ENCODE measurements around the gene RASSF6.
"Not testable (repeated sequence)": the region's sequence is repeated elsewhere in the genome, so short reads cannot be mapped to it uniquely, and the experiment has no call there.

The RASSF6 gene, protein sequence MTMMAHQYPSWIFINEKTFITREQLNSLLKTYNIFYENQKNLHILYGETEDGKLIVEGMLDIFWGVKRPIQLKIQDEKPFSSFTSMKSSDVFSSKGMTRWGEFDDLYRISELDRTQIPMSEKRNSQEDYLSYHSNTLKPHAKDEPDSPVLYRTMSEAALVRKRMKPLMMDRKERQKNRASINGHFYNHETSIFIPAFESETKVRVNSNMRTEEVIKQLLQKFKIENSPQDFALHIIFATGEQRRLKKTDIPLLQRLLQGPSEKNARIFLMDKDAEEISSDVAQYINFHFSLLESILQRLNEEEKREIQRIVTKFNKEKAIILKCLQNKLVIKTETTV

GRCh38 chr4:73620115-73620792 is at the start of gene RASSF6:
Gene RASSF6, minus strand, starts transcription at chr4:73620436. Its CDS starts 8,641 bp downstream, at chr4:73611795.
- DNase-seq = peak; percentile 21

GRCh38 chr4:73669410-73670183 is 49.4 kb upstream of the RASSF6 start:
- DNase-seq = no peak

GRCh38 chr4:73668782-73669201 is 48.6 kb upstream of the RASSF6 start:
- DNase-seq = peak; percentile 85

GRCh38 chr4:73665924-73666323 is 45.7 kb upstream of the RASSF6 start:
- not testable (repeated sequence) for DNase-seq

- DNase-seq = no peak
These were observed 44.2 kb upstream of the RASSF6 start for GRCh38 chr4:73664470-73664869.

DNA sequence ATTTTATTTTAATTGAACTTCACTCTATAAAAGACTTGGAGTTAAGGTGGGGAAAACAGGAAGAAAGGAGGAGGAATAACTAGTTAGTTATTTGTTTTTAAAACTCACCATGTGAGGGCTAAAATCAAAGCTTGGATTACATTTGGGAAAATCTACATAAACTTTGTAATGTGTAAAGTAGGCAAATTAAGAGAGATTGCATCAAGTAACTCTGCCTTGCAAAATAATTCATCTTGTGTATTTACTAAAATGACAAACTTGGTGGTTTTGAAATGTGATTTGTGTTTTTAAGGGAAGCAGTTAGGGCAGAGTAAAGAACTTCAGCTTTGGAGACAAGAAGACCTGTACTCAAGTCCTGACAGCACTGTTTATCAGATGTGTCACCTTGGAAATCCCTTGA is 43.3 kb upstream of the RASSF6 start:
- DNase-seq = no peak

DNA sequence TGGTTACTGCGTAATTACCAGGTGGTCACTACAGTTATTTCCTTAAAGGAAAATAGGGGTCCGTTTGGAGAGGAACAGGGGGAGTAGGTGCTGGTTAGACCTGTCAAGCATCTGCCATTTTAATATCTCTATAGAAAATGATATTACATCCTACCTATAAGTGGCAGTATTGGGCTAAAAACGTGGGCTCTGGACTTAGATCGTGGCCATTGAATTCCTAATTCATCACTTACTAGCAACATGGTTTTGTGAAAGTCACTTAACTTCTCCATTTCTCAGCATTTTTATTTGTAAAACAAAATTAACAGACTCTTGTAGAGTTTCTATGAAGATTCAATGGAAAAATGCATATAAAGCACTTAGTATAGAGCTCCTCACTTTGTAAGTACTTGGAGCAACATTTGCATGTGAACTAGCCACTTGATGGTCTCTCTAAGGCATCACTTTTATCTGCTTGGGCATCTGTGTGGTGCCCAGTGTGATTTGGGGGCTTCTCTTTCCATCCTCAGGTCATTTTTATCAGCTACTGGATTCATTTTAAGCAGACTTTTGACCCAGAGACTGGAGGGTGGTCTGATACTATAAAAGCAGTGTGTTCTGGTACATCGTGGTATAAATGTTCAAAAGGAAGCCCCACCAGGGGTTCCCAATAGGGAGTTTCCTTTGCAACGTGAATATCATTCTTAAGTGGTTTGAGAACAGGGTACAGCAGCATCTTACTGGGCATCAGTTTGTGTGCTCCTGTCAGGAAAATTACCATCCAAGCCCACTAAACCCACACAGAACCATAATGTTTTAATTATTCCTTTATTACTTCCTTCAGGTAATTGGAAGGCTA is 42.7 kb upstream of the RASSF6 start:
- no peak for DNase-seq

DNA sequence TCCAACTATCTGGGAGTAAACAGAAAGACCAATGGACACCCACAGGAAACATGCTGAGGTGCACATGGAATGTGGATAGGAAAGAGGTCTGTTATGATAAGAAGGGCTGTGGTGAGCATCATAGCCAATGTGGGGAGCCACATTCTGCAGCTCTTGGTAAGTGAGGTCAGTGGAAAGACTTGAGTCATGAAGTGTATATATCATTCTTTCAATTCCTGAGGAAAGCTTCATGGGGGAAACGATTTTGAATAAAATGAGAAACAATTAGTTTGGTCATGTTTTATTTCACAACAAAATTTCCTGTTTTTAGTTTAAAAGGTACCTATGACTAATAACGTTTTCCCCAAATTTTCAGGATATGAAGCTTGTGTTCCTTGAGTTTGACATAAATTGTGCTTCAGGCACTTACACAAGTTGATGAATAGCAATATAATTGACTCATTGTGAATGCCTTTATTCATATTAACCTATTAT is 41.4 kb upstream of the RASSF6 start:
- DNase-seq = no peak

- DNase-seq = no peak
These were observed 40.6 kb upstream of the RASSF6 start for GRCh38 chr4:73660808-73661207.

DNA sequence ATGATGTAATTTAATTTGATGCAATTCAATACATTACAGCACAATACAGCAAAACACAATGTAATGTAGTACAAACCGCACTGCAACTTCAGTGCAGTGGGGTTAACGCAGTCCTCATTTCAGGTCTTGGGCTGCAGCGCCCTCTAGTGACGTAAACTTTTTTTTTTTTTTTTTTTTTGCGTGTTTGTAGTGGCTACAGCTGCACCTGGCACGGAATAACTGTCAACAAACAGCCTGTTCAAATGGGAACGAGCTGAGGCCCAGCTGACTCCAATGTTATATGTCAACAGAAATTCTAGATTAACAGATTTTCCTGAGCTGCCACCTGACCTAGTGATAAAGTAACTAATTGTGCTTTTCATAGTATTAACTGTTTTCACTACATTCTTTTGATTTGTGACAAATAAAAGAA is 33.5 kb upstream of the RASSF6 start:
- peak; percentile 12 for DNase-seq

DNA sequence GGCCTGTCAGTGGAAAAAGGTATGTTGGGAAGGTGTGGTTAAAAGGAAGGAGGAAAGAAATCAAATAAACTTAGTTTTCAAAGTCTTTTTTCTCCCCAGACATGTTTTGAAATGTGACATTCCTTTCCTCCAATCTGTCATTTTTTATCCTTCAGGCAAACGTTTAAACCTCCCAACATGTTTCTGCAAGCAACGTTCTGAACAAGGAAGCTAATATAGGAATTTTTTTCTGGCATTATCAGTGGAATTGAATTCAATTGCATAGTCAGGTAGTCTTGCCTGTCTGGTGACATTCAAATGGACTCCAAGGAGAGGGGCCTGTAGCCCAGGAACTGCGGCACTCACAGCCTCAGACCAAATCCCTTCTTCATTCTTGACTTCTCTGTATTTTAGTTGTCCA is 30.0 kb upstream of the RASSF6 start:
- no peak for DNase-seq

DNA sequence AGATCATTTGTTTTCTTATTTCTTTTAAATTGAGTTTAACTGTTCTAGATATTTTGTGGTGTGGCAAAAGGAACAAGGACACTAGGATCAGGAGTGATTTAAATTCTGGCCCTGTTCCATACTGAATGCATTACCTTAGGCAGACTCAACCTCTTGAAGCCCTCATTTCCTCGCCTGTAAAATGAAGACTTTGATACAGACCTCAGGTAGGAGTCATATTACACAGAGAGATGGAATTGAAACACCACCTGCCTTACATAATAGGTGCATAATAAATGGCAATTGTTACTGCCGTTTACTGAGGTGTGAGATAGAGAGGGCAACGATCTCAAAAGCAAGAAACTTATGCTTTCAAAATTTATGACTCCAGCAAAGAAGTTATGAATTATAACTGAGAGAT is 28.2 kb upstream of the RASSF6 start:
- peak; percentile 33 for DNase-seq

DNA sequence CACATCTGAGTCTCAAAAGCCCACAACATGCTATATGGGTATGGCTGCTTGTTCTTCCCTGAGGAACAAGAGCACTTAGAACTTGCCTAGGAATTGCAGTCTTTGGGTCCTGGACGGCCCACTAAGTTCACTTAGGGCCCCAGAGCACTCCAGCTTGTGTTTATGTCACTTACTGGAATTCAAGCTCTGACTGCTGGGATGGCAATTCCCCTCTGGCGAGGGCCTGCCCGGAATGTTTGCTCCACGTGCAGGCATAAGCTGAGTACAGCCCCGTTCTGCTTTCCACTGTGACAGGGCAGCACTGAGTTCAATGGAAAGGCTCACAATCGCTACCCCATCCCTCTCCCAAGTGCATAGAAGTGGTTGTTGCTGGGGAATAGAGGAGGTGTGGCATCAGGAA is 25.9 kb upstream of the RASSF6 start:
- no peak for DNase-seq

GRCh38 chr4:73631565-73632226 is 11.5 kb upstream of the RASSF6 start:
- DNase-seq = no peak

- not testable (repeated sequence) for DNase-seq
These were observed 8.6 kb upstream of the RASSF6 start for GRCh38 chr4:73628834-73629233.

DNA sequence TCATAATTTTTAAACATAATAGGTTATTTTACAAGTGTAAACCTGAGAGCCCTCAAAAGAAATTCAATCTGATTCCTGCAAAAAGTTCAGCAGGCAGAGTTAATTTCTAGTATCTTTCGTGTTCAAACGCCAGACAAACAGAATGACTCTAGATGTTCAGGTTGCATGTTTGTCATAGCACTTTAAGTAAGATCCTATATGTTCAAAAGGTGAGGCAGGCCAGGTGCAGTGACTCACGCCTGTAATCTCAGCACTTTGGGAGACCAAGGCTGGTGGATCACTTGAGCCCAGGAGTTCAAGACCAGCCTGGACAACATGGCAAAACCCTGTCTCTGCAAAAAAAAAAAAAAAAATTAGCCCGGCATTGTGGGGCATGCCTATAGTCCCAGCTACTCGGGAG is 1.1 kb upstream of the RASSF6 start:
- DNase-seq = no peak

GRCh38 chr4:73619346-73619745 is 890 bp downstream of the RASSF6 start:
- no peak for DNase-seq

DNA sequence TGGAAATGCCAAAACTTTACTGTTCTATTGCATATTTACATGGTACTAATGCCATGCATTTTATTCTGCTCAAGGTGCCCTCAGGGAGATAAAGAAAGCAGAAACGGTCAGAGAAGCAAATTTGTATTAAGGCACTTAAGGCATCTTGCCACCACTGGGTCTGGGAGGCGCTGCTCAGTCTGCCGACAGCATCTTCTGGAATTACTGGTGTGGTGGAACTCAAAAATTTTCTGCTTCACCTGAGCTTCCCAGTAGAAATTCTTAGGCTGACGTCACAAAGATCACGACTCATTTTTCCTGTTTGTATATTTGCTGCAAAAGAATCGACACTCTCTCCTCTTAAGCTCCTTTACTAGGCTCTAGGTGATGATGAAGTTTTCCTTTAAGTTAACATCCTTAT is 3.0 kb downstream of the RASSF6 start:
- no peak for DNase-seq

GRCh38 chr4:73615613-73616012 is 4.6 kb downstream of the RASSF6 start:
- no peak for DNase-seq

DNA sequence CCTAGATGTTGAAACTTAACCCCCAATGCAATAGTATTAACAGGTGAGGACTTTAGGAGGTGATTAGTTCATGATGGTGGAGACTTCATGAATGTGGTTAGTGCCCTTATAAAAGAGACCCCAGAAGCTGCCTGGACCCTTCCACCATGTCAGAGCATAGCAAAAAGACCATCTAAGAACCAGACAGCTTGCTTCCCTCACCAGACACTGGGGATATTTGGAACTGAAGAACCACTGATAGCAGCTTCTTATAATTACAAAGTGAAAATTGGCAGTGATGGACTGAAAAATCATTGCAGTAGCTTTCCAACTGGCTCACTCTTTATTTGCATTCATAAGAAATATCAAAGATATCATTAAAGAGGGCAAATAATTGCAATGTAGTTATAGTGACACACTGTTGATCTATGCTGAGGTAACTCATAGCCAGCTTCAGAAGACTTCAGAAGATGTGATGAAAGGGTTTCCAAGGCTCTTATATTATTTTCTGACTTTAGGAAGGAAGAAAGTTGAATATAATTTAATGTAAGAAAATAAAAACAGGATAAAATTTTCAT is 5.8 kb downstream of the RASSF6 start:
- no peak for DNase-seq

DNA sequence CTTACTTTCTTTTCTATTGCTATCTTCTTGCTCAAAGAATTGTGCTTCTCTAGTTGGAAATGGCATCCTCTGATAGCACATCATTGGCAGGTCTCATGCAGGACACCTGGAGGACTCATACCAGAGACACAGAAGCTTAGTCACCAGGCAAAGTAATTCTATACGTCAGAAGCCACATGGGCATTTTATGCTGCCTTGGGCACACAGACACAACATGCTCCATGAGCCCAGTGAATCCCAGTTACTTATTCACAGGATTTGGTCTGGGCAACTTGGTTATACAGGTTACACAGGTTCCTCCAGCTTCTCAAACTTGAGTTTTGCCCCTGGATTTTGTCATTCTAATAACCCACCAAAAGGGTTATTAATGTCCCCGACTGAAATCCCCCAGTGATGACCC is 7.1 kb downstream of the RASSF6 start:
- no peak for DNase-seq

DNA sequence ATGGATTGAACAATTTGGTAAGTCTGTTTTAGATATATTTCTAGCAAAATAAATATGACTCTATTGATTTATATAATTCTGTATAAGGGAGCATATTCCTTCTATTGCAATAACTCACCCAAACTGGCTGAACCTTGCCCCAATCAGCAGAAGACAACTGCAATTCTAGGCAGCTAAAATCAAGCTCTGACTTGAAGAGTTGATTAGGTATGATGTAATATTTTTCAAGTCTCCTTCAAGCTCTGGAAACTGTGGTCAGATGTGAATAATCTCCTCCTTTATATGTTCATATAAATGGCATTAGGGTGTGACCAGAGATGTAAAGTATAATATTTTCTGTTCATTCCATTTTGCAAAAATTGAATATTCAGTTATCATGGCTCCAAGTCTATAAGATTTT is 8.2 kb downstream of the RASSF6 start:
- no peak for DNase-seq

All from DMS79 (cell line).